CD4-positive, alpha-beta T cell (primary cell): ENCODE data around the gene MYO3B. TPM values are rescaled to one million over a fixed set of nuclear protein-coding genes. Genes with fewer than 3 reads are reported as not detected.

Experiments used
- ATAC-seq: fragments of 200-7000 bp; cut with Tn5 transposase; one replicate; pipeline ENCODE4 v1.10.0; 2022; ENCODE audit warnings: mild to moderate bottlenecking; ENCODE audit not compliant: poor library complexity
- CTCF ChIA-PET: fragments of 350-600 bp; sonication (Branson Sonifier 250); formaldehyde crosslinking; loops from one replicate; lab custom pipeline; 2021; ENCODE audit warnings: antibody characterized with exemption, inconsistent platforms; lab: Charles Lee
- POLR2A ChIA-PET: fragments of 350-600 bp; sonication (Branson Sonifier 250); formaldehyde crosslinking; loops from one replicate; lab custom pipeline; 2021; ENCODE audit warnings: antibody characterized with exemption, inconsistent platforms; lab: Charles Lee
- DNase-seq, 14 experiments: peaks; one replicate each; pipeline ENCODE4 v3.0.0-alpha.2; 2013 to 2020; ENCODE audit warnings: mixed read lengths in 2 of 14
- H3K27ac ChIP-seq, 2 donors: one replicate each; pipeline versions ENCODE4 v1.5.1 to v1.7.0; 2013; ENCODE audit warnings: low read length in 2 of 2, low read depth in 1 of 2, mild to moderate bottlenecking in 1 of 2
- H3K27me3 ChIP-seq, 2 experiments: 1 replicate in 1 of 2; 2 replicates in 1 of 2; pipeline versions ENCODE4 v1.6.1 to v1.7.0; 2013; ENCODE audit warnings: low read length in 2 of 2, control low read depth in 1 of 2, mild to moderate bottlenecking in 1 of 2, moderate library complexity in 1 of 2; ENCODE audit not compliant: insufficient read depth in 2 of 2, control insufficient read depth in 1 of 2
- H3K36me3 ChIP-seq: one replicate; pipeline ENCODE4 v1.6.1; 2013; ENCODE audit warnings: low read length, control low read depth; ENCODE audit not compliant: insufficient read depth
- H3K4me1 ChIP-seq: one replicate; pipeline ENCODE4 v1.6.1; 2013; ENCODE audit warnings: low read length, control low read depth; ENCODE audit not compliant: insufficient read depth
- H3K4me3 ChIP-seq: one replicate; pipeline ENCODE4 v1.5.1; 2013; ENCODE audit warnings: mild to moderate bottlenecking, low read length, moderate library complexity
- H3K9me3 ChIP-seq, 2 experiments: 1 replicate in 1 of 2; 2 replicates in 1 of 2; pipeline versions ENCODE4 v1.6.1 to v1.7.0; 2013; ENCODE audit warnings: low read length in 2 of 2, mild to moderate bottlenecking in 2 of 2, control low read depth in 1 of 2, moderate library complexity in 1 of 2; ENCODE audit not compliant: control insufficient read depth in 1 of 2, insufficient read depth in 1 of 2
- H3K27ac Mint-ChIP-seq: one replicate; pipeline ENCODE4 v1.8.0; 2020; ENCODE audit warnings: mixed read lengths
- H3K27me3 Mint-ChIP-seq: one replicate; pipeline ENCODE4 v1.8.0; 2021; ENCODE audit warnings: mixed read lengths
- H3K36me3 Mint-ChIP-seq: one replicate; pipeline ENCODE4 v1.8.0; 2021; ENCODE audit warnings: low read depth, mixed read lengths
- H3K4me1 Mint-ChIP-seq: one replicate; pipeline ENCODE4 v1.8.0; 2021; ENCODE audit warnings: low read depth, mixed read lengths
- H3K4me3 Mint-ChIP-seq: one replicate; pipeline ENCODE4 v1.8.0; 2020; ENCODE audit warnings: mild to moderate bottlenecking, mixed read lengths
- H3K9me3 Mint-ChIP-seq: one replicate; pipeline ENCODE4 v1.8.0; 2020; ENCODE audit warnings: mixed read lengths
- intact Hi-C, 2 experiments: fragments of 100-400 bp; cut with DNase I in 1 of 2; cut with micrococcal nuclease in 1 of 2; formaldehyde crosslinking; loops; one replicate each; pipeline versions ENCODE4 v1.15.1 to v1.9.0; 2023 to 2025; cut with DNase I, micrococcal nuclease
- total RNA-seq, 174 experiments: library from RNA in 2 of 174; stranded (reverse) in 2 of 174; gene quantifications; one replicate each; pipeline ENCODE4 v1.2.3 and lab custom pipeline; 2021 to 2026
- TF ChIP-seq, protein P1 (sequence below): fragments of 200-600 bp; IDR thresholded peaks from one replicate; pipeline ENCODE4 v1.8.0; 2022; ENCODE audit warnings: antibody characterized with exemption, mild to moderate bottlenecking

The MYO3B gene
- total RNA-seq, 2 experiments from 2014 or later, result not detected

- no peak overlapping the region for H3K4me3 Mint-ChIP-seq
- Histone ChIP-seq H3K27ac (no peak overlapping the region), H3K9me3 (no peaks in the 10 kb centered on the region), H3K36me3 (no peaks in the 10 kb centered on the region), H3K4me1 (no peaks in the 10 kb centered on the region), H3K4me3 (no peak overlapping the region), H3K27me3 (peaks cover 0 to 7% of the 10 kb centered on the region in 2 experiments)
- intact Hi-C loops, result no loop called here
- ChIA-PET CTCF (no interaction called here), POLR2A (interaction anchor here (0.6 kb wide), 1 partner anchor 29 kb away, joined by 3 read pairs; no protein-coding TSS in a partner anchor)
- H3K4me1 Mint-ChIP-seq, result no peaks in the 10 kb centered on the region
- DNase-seq (no peak), ATAC-seq (no peak)
- H3K27me3 Mint-ChIP-seq, result peaks cover 17% of the 10 kb centered on the region
- TF ChIP-seq, protein P1, sequence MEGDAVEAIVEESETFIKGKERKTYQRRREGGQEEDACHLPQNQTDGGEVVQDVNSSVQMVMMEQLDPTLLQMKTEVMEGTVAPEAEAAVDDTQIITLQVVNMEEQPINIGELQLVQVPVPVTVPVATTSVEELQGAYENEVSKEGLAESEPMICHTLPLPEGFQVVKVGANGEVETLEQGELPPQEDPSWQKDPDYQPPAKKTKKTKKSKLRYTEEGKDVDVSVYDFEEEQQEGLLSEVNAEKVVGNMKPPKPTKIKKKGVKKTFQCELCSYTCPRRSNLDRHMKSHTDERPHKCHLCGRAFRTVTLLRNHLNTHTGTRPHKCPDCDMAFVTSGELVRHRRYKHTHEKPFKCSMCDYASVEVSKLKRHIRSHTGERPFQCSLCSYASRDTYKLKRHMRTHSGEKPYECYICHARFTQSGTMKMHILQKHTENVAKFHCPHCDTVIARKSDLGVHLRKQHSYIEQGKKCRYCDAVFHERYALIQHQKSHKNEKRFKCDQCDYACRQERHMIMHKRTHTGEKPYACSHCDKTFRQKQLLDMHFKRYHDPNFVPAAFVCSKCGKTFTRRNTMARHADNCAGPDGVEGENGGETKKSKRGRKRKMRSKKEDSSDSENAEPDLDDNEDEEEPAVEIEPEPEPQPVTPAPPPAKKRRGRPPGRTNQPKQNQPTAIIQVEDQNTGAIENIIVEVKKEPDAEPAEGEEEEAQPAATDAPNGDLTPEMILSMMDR, result no peak
- H3K27ac Mint-ChIP-seq, result no peak overlapping the region
- no peaks in the 10 kb centered on the region for H3K9me3 Mint-ChIP-seq
- H3K36me3 Mint-ChIP-seq, result no peaks in the 10 kb centered on the region
These were observed 133.0 kb downstream of the MYO3B start for GRCh38 chr2:170310876-170311502.

DNA sequence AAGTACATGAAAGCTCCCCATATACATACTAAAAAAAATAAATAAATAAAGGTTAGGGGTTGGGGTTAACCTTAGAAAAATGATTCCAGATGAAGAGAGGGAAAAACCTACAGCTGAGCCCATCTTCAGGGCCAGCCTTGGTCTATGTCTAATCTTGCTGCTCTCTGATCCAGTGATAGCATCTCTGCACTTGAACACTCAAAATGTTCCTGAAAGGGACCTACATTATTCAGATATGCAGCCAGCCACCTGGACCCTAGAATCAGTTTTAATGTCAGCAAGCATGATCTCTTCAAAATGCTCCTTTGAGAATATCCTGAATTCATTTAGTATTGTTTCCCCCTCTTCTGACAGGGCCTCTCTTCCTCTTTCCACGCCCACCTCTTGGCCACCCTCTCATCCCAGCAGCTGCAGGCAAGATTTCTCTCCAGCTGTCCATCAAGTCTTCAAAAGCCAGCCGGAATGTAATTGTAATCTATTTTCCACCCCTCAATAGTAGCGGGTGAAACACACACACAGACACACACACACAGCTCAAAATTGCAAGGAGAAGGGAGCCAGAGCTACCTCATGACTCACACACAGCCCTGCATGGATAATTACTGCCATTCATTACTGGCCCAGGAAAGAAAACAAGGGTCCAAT is 135.5 kb downstream of the MYO3B start:
- no peaks in the 10 kb centered on the region for H3K36me3 ChIP-seq
- H3K9me3 ChIP-seq, result no peaks in the 10 kb centered on the region
- no peaks in the 10 kb centered on the region for H3K4me1 Mint-ChIP-seq
- CTCF ChIA-PET, result no interaction called here
- H3K4me3 ChIP-seq, result no peak overlapping the region
- peaks cover 19% of the 10 kb centered on the region for H3K27me3 Mint-ChIP-seq
- no peak for ATAC-seq
- POLR2A ChIA-PET, result no interaction called here
- H3K9me3 Mint-ChIP-seq, result no peaks in the 10 kb centered on the region
- intact Hi-C loops, result no loop called here
- H3K27me3 ChIP-seq, result peaks cover 0 to 7% of the 10 kb centered on the region in 2 experiments
- H3K4me1 ChIP-seq, result no peaks in the 10 kb centered on the region
- no peak for DNase-seq
- H3K27ac ChIP-seq, result no peak overlapping the region
- H3K27ac Mint-ChIP-seq, result no peak overlapping the region
- TF ChIP-seq, protein P1, result no peak
- H3K36me3 Mint-ChIP-seq, result no peaks in the 10 kb centered on the region
- H3K4me3 Mint-ChIP-seq, result no peak overlapping the region

GRCh38 chr2:170313992-170314348 is 136.0 kb downstream of the MYO3B start:
- no peaks in the 10 kb centered on the region for H3K9me3 ChIP-seq
- no peak overlapping the region for H3K27ac ChIP-seq
- ATAC-seq (no peak), DNase-seq (no peak)
- Mint-ChIP-seq H3K27ac (no peak overlapping the region), H3K9me3 (no peaks in the 10 kb centered on the region), H3K4me1 (no peaks in the 10 kb centered on the region), H3K27me3 (peaks cover 21% of the 10 kb centered on the region), H3K36me3 (no peaks in the 10 kb centered on the region), H3K4me3 (no peak overlapping the region)
- intact Hi-C loops, result no loop called here
- TF ChIP-seq, protein P1, result no peak
- H3K36me3 ChIP-seq, result no peaks in the 10 kb centered on the region
- no peaks in the 10 kb centered on the region for H3K4me1 ChIP-seq
- H3K27me3 ChIP-seq, result peaks cover 0 to 7% of the 10 kb centered on the region in 2 experiments
- ChIA-PET CTCF (no interaction called here), POLR2A (no interaction called here)
- H3K4me3 ChIP-seq, result no peak overlapping the region
